Sigmoid colon (tissue), 7 donors: ENCODE data around the gene SORCS2. TPM values are rescaled to one million over a fixed set of nuclear protein-coding genes. Genes with fewer than 3 reads are reported as not detected.

Source experiments
- DNase-seq: peaks from one replicate; pipeline ENCODE4 v3.0.0-alpha.2; 2019
- H3K27ac ChIP-seq, 4 donors: fragments of 200-600 bp; sonication (generic); one replicate each; pipeline ENCODE4 v1.5.1; 2016 to 2019; ENCODE audit warnings: mild to moderate bottlenecking in 1 of 4
- H3K27me3 ChIP-seq, 3 donors: fragments of 200-600 bp; sonication (generic); one replicate each; pipeline ENCODE4 v1.5.1; 2019; ENCODE audit warnings: mild to moderate bottlenecking in 1 of 3
- H3K36me3 ChIP-seq, 4 donors: fragments of 200-600 bp; sonication (generic); one replicate each; pipeline ENCODE4 v1.5.1; 2016 to 2019
- H3K4me1 ChIP-seq, 4 donors: fragments of 200-600 bp; sonication (generic); one replicate each; pipeline ENCODE4 v1.5.1; 2017 to 2019
- H3K4me3 ChIP-seq, 4 donors: fragments of 200-600 bp; sonication (generic); one replicate each; pipeline ENCODE4 v1.5.1; 2017 to 2019; ENCODE audit warnings: mild to moderate bottlenecking in 2 of 4, moderate library complexity in 1 of 4
- H3K9me3 ChIP-seq, 4 donors: fragments of 200-600 bp in 3 of 4; sonication (generic) in 3 of 4; one replicate each; pipeline versions ENCODE4 v1.5.1 to v1.6.1; 2013 to 2019
- CTCF ChIP-seq, 4 experiments: fragments of 450-650 bp in 3 of 4; fragments of 200-600 bp in 1 of 4; IDR thresholded peaks; one replicate each; pipeline ENCODE4 v1.5.1; 2016 to 2019; ENCODE audit warnings: antibody characterized with exemption in 4 of 4, mild to moderate bottlenecking in 3 of 4, moderate library complexity in 2 of 4
- EP300 ChIP-seq, 4 donors: sonication (generic); formaldehyde crosslinking; IDR thresholded peaks; one replicate each; pipeline ENCODE4 v1.6.1; 2017; ENCODE audit warnings: antibody characterized with exemption in 4 of 4
- POLR2A ChIP-seq, 2 donors: fragments of 450-650 bp; IDR thresholded peaks; one replicate each; pipeline ENCODE4 v1.6.1; 2016; ENCODE audit warnings: antibody characterized with exemption in 2 of 2, mild to moderate bottlenecking in 2 of 2, moderate library complexity in 2 of 2
- POLR2AphosphoS5 ChIP-seq, 4 donors: sonication (generic); formaldehyde crosslinking; IDR thresholded peaks; one replicate each; pipeline ENCODE4 v1.6.1; 2017; ENCODE audit warnings: antibody characterized with exemption in 4 of 4
- WGBS, 2 donors: extraction: QIAGEN DNeasy Blood & Tissue Kit; methylation state at CpG; one replicate each; pipeline ENCODE4 v1.1.7; 2013; 5-methylcytosine and 5-hydroxymethylcytosine counted together
- intact Hi-C: fragments of 100-400 bp; cut with DNase I; formaldehyde crosslinking; loops from one replicate; pipeline ENCODE4 v1.15.1; 2023
- polyA plus RNA-seq, 3 donors: library from polyadenylated mRNA; stranded (reverse); fragments of 200-250 nt; gene quantifications; one replicate each; pipeline ENCODE4 v1.2.3, GENCODE V29; 2013
- total RNA-seq, 4 donors: library from RNA; depleted of rRNA; stranded (reverse); fragments of >200 nt; gene quantifications; one replicate each; pipeline ENCODE4 v1.1.0, GENCODE V29; 2016
- donor health status: healthy with polysubstance abuse.
- donor health status: Bipolar disorder and iron deficiency.
- donor health status: healthy.

SORCS2 gene
- total and polyA plus RNA-seq, 7 donors = 1.8 to 6.4 (median 3.9) TPM; not detected in 2

- Histone ChIP-seq H3K9me3 (peaks cover 0 to 7% (median 1%) of the 10 kb centered on the region in 4 donors), H3K27me3 (no peaks in the 10 kb centered on the region), H3K4me1 (peaks cover 0 to 8% (median 3%) of the 10 kb centered on the region in 4 donors), H3K4me3 (no peak overlapping the region), H3K36me3 (no peaks in the 10 kb centered on the region), H3K27ac (no peak overlapping the region)
- DNase-seq = no peak
- no peak for TF ChIP-seq POLR2A (IDR thresholded peaks at IDR 0.05)
- TF ChIP-seq POLR2AphosphoS5 (IDR thresholded peaks at IDR 0.05) = no peak
- no peak for TF ChIP-seq EP300 (IDR thresholded peaks at IDR 0.05)
- no peak for TF ChIP-seq CTCF (IDR thresholded peaks at IDR 0.05)
- intact Hi-C loops = no loop called here
- WGBS, 2 donors = 75 to 85% methylated on average over 10 of the region's 10 CpGs
Observed at GRCh38 chr4:7647186-7647585, 454.8 kb downstream of the SORCS2 start.

- Histone ChIP-seq H3K4me1 (peaks cover 0 to 8% (median 3%) of the 10 kb centered on the region in 4 donors), H3K36me3 (no peaks in the 10 kb centered on the region), H3K9me3 (peaks cover 0 to 7% (median 1%) of the 10 kb centered on the region in 4 donors), H3K27ac (no peak overlapping the region), H3K27me3 (no peaks in the 10 kb centered on the region), H3K4me3 (no peak overlapping the region)
- peak; percentile 70 for DNase-seq
- intact Hi-C loops = no loop called here
- TF ChIP-seq EP300 (IDR thresholded peaks at IDR 0.05) = no peak
- no peak for TF ChIP-seq POLR2A (IDR thresholded peaks at IDR 0.05)
- no peak for TF ChIP-seq CTCF (IDR thresholded peaks at IDR 0.05)
- TF ChIP-seq POLR2AphosphoS5 (IDR thresholded peaks at IDR 0.05) = peak in 1 of 4 donors; percentile 35
- 71 to 83% methylated on average over 23 of the region's 23 CpGs for WGBS, 2 donors
Observed at GRCh38 chr4:7647600-7648543, 455.5 kb downstream of the SORCS2 start.

- Histone ChIP-seq H3K27ac (peak overlapping the region in 1 of 4 donors; percentile 25), H3K4me3 (no peak overlapping the region), H3K27me3 (no peaks in the 10 kb centered on the region), H3K4me1 (peaks cover 0 to 8% (median 3%) of the 10 kb centered on the region in 4 donors), H3K9me3 (peaks cover 0 to 7% (median 1%) of the 10 kb centered on the region in 4 donors), H3K36me3 (no peaks in the 10 kb centered on the region)
- DNase-seq = peak; percentile 59
- intact Hi-C loops = no loop called here
- TF ChIP-seq POLR2A (IDR thresholded peaks at IDR 0.05) = no peak
- TF ChIP-seq POLR2AphosphoS5 (IDR thresholded peaks at IDR 0.05) = no peak
- no peak for TF ChIP-seq CTCF (IDR thresholded peaks at IDR 0.05)
- WGBS, 2 donors = 58 to 82% methylated on average over 23 of the region's 23 CpGs
Observed at GRCh38 chr4:7648544-7649395, 456.4 kb downstream of the SORCS2 start.

- DNase-seq = no peak
- Histone ChIP-seq H3K27me3 (no peaks in the 10 kb centered on the region), H3K4me3 (no peak overlapping the region), H3K4me1 (peaks cover 0 to 8% (median 3%) of the 10 kb centered on the region in 4 donors), H3K9me3 (peaks cover 0 to 5% (median under 1%) of the 10 kb centered on the region in 4 donors), H3K36me3 (no peaks in the 10 kb centered on the region), H3K27ac (peak overlapping the region in 1 of 4 donors; percentile 25)
- intact Hi-C loops = no loop called here
- WGBS, 2 donors = 63 to 88% methylated on average over 5 of the region's 5 CpGs
- TF ChIP-seq CTCF (IDR thresholded peaks at IDR 0.05) (no peak), POLR2A (IDR thresholded peaks at IDR 0.05) (no peak), POLR2AphosphoS5 (IDR thresholded peaks at IDR 0.05) (no peak), EP300 (IDR thresholded peaks at IDR 0.05) (no peak)
Observed at GRCh38 chr4:7649411-7649740, 457.0 kb downstream of the SORCS2 start.
